ENCODE measurements around the gene PITHD1.
"Not testable (repeated sequence)": the region's sequence is repeated elsewhere in the genome, so short reads cannot be mapped to it uniquely, and the experiment has no call there.

Gene PITHD1

GRCh38 chr1:23823767-23824166 lies 45.5 kb downstream of the PITHD1 start:
- DNase-seq (ENCODE audit: low read depth in 2 of 3, low spot score in 2 of 3), result no peak

- DNase-seq (ENCODE audit: low read depth in 2 of 3, low spot score in 2 of 3), result no peak
Observed at GRCh38 chr1:23824711-23825075, 46.5 kb downstream of the PITHD1 start.

GRCh38 chr1:23825076-23825761 lies 47.0 kb downstream of the PITHD1 start, which contains the start of gene HMGCL:
HMGCL (minus strand) TSS chr1:23825429; CDS start chr1:23825415, 14 bp downstream.
- DNase-seq (ENCODE audit: low read depth in 2 of 3, low spot score in 2 of 3), result peak; percentile 70 to 79 (median 77)

- DNase-seq (ENCODE audit: low read depth in 2 of 3, low spot score in 2 of 3), result no peak
Observed at GRCh38 chr1:23825762-23826522, 47.7 kb downstream of the PITHD1 start.

GRCh38 chr1:23826590-23826989 lies 48.4 kb downstream of the PITHD1 start:
- DNase-seq (ENCODE audit: low read depth in 2 of 3, low spot score in 2 of 3), result not testable (repeated sequence)

- no peak for DNase-seq (ENCODE audit: low read depth in 2 of 3, low spot score in 2 of 3)
Observed at GRCh38 chr1:23827717-23828116, 49.5 kb downstream of the PITHD1 start.

- DNase-seq (ENCODE audit: low read depth in 2 of 3, low spot score in 2 of 3), result not testable (repeated sequence)
Observed at GRCh38 chr1:23834156-23834555, 55.9 kb downstream of the PITHD1 start.

- DNase-seq (ENCODE audit: low read depth in 2 of 3, low spot score in 2 of 3), result no peak
Observed at GRCh38 chr1:23836037-23836436, 57.8 kb downstream of the PITHD1 start.

Data from activated CD8-positive, alpha-beta memory T cell treated with anti-CD3 and anti-CD28 coated beads for 48 hours (primary cell).